CD4-positive, alpha-beta T cell treated with Interleukin-1 beta for 1 hour (primary cell): ENCODE measurements around the gene SNRK.

ENCODE experiments used
- DNase-seq, 2 donors: peaks; one replicate each; pipeline ENCODE4 v3.0.0-alpha.2; 2020 to 2022

Gene SNRK, protein sequence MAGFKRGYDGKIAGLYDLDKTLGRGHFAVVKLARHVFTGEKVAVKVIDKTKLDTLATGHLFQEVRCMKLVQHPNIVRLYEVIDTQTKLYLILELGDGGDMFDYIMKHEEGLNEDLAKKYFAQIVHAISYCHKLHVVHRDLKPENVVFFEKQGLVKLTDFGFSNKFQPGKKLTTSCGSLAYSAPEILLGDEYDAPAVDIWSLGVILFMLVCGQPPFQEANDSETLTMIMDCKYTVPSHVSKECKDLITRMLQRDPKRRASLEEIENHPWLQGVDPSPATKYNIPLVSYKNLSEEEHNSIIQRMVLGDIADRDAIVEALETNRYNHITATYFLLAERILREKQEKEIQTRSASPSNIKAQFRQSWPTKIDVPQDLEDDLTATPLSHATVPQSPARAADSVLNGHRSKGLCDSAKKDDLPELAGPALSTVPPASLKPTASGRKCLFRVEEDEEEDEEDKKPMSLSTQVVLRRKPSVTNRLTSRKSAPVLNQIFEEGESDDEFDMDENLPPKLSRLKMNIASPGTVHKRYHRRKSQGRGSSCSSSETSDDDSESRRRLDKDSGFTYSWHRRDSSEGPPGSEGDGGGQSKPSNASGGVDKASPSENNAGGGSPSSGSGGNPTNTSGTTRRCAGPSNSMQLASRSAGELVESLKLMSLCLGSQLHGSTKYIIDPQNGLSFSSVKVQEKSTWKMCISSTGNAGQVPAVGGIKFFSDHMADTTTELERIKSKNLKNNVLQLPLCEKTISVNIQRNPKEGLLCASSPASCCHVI

DNA sequence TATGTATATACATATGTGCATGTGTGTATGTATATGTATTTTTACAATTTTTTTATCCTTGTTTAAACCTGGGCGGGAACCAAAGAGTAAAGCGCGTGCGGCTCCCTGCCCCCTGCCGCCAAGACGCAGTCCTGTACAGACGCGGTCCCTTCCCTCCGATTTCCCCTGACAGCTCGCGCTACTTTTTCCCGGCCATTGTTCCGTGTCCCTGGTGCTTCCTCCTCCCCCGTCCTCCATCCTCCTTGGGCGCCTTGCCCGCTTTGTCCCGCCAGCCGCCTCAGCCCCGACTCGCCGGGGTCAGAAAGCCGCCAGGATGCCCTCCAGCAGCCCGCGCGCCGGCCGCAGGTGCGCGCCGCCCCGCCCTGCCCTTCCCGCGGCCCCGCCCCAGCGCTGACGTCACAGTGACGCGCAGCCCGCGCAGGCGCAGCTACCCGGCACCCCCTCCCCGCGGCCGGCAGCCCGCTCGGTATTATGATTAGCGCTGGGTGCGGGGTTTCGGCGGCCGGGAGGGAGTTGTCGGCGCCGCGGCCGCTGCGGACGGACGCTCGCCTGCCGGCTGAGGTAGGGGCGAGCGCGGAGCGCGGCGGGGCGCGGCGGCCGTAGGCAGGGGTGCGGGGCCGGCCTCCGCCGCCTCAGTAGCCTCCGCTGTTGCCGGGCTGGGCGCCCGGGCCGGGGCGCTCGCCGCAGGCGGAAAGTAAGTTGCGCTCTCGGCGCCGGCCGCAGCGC is at the start of gene SNRK:
SNRK (plus strand) TSS at position 426 of the 726 bp plus-strand sequence. CDS start 16,664 bp downstream, outside the sequence.
- DNase-seq: peak; percentile 88 to 93

- DNase-seq: no peak
Measured at GRCh38 chr3:43238801-43239200, 47.5 kb upstream of the SNRK start.

- DNase-seq: no peak
Measured at GRCh38 chr3:43239755-43240154, 46.6 kb upstream of the SNRK start.

DNA sequence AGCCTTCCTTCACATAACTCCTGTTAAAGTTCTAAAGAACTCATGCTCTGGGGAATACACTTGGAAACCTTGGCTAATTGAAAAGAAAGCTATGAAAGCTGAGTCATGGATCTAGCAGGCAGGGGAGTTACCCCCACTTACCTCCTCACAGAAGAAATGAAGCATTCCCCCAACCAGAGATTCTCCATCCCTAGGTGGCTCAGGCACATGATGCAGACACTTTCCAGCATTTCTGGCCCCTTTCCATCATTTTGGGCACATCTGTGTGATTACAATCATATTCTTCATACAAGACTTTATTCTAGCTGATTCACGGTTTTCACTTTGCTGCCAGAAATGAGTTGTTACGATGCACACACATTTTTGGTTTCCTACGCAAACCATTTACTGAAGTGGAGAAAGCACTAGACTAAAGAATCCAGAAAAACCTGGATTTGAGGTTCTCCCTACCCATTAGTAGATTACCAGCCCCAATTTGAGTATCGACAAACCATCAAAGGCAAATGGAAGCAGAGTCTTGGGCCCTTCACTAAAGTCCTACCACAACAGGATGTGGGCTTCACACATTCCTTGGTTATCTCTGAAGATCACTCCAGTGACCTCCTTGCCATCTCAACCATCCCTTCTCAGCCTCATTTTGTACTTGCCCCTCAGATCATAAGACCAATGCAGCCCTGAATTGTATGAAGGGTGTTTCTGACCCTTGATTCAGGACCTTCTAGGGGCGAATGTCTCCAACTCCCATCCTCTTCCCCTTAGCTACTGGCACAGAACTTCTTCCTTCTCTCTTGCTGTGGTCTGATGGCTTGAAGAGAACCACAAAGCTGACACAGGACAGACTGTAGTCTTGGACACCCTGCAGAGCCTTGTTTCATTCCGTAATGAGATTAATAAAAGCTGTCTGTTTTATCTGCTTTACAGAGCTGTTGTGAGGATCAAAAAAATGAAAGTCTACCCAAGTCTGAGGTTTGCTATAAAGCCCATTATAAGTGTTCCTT is 42.5 kb upstream of the SNRK start:
- DNase-seq: peak in 1 of 2 donors; percentile 46

DNA sequence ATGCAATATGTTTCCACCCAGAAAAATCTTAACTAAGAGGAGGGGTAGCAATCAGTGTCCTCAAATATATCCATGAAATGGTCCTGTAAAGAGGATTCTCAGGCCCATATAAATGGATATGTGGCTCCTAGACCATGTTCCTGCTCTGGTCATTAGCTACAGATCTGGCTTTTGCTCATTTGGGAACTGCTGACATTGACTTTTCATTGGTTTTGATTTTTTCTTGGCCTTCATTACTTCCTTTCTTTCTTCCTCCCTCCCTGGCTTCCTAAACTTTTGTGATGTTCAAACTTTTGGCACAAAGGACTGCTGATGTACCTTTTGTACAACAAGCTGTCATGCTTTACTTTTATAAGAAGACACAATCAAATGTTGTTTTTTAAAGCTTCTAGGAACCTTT is 41.6 kb upstream of the SNRK start:
- DNase-seq: no peak

GRCh38 chr3:43246976-43247375 is 39.4 kb upstream of the SNRK start:
- DNase-seq: no peak

GRCh38 chr3:43247561-43248184 is 38.7 kb upstream of the SNRK start:
- DNase-seq: no peak

- no peak for DNase-seq
Measured at GRCh38 chr3:43248185-43248583, 38.2 kb upstream of the SNRK start.

DNA sequence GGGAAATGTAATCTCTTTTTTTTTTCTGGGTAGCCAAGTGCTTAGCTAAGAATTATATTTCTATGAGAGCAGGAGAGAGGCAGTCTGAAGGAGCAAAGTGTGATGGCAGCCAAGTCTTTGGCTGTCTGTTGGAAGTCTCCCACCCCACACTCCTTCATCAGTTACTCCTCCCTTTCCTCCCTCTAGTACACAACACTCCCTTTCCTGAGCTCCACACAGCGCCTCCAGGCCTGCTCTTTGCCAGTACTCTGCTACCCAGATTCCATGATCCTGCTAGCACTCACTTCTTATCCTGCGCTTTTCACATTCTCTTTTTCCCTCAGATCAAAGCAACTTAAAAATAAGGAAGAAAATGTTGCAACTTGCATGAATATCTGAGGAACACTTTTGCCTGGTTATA is 37.4 kb upstream of the SNRK start:
- DNase-seq: no peak

DNA sequence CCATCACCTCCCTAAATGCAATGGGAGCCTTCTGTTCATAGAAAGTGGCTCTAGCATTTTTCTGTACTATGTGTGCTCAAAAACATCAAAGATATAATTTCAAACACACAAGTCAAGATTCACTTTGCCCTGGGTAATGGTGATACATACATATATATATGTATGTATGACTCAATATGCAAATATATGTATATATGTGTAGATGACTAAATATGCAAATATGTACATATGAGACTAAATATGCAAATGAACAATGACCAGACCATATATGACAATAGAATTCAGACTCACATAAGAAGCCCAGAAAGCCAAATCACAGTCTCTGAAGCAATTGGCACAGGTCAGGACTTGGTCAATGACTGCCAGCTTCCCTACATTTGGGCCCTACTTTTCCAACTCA is 36.9 kb upstream of the SNRK start:
- DNase-seq: no peak

DNA sequence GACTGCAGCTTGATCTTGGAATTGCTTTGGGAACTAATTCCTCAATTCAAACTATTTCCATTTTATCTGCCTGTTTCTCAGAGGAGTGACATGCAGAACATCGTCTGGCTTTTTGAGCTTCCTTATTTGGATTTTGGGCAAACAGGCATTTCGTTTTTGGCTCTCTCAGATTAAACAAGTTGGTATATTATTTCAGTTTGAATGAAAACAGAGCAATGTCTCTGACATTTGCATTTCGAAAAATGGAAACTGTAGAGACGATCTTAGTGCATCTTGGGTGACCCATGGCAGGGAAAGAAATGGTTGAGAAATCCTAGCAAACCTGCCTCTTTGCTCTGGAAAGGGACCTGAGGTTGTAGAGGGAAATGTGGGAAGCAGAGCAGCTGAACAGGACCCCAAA is 33.0 kb upstream of the SNRK start:
- no peak for DNase-seq

DNA sequence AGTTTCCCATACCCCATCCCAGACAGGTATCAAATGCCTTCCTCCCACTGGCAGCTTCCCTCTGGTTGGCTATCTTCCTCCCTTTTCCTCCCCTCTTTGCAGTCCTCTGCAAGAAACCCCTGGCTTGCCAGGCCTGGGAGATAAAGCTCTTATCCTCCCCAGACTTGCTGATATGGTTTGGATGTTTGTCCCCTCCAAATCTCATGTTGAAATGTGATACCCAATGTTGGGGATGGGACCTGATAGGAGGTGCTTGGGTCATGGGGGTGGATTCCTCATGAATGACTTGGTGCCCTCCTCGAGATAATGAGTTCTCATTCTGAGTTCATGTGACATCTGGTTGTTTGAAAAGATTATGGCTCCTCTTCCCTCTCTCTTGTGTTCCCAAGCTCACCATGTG is 32.2 kb upstream of the SNRK start:
- DNase-seq: no peak

DNA sequence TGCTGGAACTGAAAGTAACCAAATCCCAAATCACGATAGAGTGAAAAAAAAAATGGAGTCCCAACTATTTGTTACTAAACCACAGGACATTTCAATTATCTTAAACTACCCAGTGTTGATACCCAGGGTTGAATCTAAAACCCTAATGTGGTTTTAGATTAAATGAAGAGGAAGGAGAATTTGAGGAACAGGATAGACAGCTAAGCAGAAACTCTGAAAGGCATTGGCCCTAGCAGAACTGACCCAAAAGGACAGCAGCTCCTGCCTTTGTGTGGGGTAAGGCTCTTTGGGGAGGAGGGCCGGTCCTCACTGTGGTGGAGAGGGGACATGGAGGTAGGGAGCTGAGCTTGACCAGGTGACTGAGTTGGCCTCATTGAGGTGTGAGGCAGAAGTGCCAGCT is 30.7 kb upstream of the SNRK start:
- no peak for DNase-seq

DNA sequence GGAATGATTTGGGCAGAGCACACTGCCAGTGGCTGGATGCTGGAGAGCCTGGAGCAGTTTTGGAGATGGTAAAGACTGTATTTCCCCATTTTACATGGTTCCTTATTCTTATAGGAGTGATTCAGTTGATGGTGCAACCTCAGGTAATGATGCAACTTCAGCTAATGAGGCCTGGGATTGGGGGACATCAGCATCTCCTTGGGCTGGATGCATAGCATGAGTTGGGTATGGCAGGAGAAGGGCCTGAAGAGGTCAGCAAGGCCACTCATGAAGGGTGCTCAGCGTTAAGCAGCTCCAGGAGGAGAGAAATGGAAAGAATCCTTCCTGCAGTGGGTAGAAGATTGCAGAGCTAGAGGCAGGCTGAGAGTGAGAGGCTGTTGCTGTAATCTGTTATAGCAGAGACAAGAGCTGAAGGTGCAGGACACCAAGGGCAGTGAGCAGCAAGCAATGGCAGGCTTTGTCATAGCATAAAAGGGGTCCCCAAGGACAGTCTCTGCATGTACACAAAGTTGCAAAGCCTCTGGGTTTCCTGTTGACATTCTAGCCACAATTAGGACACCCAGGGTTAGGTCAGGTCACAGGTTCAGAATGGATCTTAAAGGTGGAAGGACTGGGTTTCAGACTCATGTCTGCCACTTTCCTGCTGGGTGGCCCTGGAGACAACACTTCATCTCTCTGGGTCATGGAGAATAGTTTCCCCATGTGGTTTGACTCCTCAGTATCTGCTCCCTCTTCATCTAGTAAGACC is 29.5 kb upstream of the SNRK start:
- DNase-seq: peak in 1 of 2 donors; percentile 48

DNA sequence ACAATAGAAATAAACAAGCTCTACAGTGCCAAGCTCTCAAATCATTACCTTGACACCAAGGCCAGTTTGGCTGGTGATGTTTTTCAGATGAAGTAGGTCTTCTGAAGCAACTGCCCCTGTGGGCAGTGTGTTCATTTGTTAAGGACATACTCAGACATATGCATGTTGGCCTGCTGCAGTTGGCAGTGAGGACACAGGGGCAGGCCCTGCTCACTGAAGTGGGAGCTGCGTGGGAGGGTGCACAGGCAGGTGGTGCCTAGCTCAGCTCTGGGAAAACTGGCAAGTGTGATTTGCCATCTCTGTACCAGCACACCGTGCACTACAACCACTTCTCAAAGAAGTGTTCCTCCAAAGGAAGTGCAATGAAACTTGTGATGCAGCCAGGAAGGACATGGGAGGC is 28.5 kb upstream of the SNRK start:
- no peak for DNase-seq

DNA sequence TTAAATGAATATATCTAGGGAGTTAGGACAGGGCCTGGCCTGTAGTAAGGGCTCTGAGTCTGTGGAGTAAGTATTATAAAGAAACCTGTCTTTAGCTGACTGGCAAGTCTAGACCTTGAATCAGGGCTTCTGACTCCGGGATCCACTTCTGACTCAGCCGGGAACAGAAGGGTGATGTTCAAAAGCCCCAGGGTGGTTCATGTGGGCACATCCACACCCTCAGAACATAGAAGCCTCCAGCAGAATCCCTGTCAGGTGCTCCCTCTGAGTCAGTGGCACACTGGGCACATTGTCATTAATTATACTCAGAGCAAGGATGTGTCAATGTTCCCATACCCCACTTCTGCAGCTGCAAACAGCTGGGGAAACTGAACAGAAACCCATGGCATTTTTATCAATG is 26.7 kb upstream of the SNRK start:
- no peak for DNase-seq

GRCh38 chr3:43260412-43260811 is 25.9 kb upstream of the SNRK start:
- no peak for DNase-seq

- DNase-seq: no peak
Measured at GRCh38 chr3:43262194-43262593, 24.1 kb upstream of the SNRK start.

GRCh38 chr3:43266451-43266850 is 19.9 kb upstream of the SNRK start:
- DNase-seq: no peak

DNA sequence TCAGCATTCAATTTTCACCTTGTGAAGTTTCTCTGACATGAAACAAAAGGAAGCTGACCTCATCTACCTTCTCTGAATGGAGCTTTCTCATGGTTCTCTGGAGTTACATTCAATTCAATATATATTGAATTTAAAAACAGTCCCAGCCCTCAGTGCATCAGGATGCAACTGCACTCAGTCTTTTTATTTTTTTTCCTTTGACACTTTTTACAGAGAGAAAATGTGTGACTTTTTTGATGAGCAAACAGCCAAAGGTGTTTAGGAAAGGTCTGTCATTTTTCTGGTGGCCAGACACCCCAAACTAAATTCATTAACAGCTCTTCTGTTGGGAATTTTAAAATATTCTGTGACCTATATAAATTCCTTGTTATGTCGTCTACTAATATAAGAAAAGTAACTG is 19.3 kb upstream of the SNRK start:
- DNase-seq: no peak

GRCh38 chr3:43268636-43269035 is 17.7 kb upstream of the SNRK start:
- no peak for DNase-seq
